Measurements from ENCODE around the gene KRT6C. TPM values are rescaled to one million over a fixed set of nuclear protein-coding genes. Genes with fewer than 3 reads are reported as not detected.
A peak's percentile ranks its signal among the peaks of the same experiment; 100 is the strongest.

KRT6C gene
- total RNA-seq, 2 donors from 2014 or later = not detected

DNA sequence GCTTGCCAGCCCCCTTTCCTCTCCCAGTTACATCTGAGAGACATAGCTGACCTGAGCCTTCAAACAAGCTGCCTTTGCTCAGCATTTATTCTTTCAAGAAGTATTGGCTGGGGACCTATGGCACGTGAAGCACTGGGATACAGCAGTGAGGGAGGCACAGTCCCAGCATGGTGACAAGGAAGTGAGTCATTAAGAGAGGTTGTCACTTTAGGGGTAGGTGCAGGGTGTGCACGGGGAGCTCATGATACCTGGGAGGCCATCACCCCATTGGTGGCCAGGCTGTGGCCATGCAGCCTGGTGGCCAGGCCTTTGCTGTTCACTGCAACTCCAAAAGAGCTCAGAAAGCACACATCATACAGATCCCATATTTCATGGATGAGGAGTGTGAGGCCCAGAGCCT is 33.8 kb downstream of the KRT6C start:
- no peaks in the 10 kb centered on the region for H3K9me3 ChIP-seq
- H3K4me1 ChIP-seq = peaks cover 0 to 5% of the 10 kb centered on the region in 2 donors
- H3K27ac ChIP-seq = no peak overlapping the region
- no peaks in the 10 kb centered on the region for H3K36me3 ChIP-seq
- no peak for DNase-seq (ENCODE audit: low spot score)
- H3K27me3 ChIP-seq = no peaks in the 10 kb centered on the region
- TF ChIP-seq, protein P1, sequence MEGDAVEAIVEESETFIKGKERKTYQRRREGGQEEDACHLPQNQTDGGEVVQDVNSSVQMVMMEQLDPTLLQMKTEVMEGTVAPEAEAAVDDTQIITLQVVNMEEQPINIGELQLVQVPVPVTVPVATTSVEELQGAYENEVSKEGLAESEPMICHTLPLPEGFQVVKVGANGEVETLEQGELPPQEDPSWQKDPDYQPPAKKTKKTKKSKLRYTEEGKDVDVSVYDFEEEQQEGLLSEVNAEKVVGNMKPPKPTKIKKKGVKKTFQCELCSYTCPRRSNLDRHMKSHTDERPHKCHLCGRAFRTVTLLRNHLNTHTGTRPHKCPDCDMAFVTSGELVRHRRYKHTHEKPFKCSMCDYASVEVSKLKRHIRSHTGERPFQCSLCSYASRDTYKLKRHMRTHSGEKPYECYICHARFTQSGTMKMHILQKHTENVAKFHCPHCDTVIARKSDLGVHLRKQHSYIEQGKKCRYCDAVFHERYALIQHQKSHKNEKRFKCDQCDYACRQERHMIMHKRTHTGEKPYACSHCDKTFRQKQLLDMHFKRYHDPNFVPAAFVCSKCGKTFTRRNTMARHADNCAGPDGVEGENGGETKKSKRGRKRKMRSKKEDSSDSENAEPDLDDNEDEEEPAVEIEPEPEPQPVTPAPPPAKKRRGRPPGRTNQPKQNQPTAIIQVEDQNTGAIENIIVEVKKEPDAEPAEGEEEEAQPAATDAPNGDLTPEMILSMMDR (IDR thresholded peaks at IDR 0.05) = no peak
- no peak overlapping the region for H3K4me3 ChIP-seq

DNA sequence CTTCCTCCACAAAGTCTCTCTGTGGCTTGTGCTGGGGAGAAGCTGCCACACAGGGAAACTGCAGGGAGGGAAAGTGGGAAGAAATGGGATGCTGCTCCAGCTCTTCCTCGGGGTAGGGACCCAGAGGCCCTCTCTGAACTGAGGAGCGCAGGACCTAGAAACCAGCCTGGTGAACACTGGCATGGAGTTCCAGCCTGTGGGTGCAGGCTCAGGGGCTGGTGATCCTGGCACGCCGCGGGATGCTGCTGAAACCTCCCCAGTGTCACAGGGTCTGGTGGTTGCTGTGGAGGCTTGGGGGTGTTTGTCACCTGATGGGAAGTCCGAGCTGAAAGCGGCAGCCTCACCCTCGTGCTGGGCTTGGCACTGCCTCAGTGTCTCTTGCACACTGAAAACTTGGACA is 34.2 kb downstream of the KRT6C start:
- H3K4me1 ChIP-seq = peaks cover 0 to 5% of the 10 kb centered on the region in 2 donors
- H3K9me3 ChIP-seq = no peaks in the 10 kb centered on the region
- no peaks in the 10 kb centered on the region for H3K27me3 ChIP-seq
- no peak for DNase-seq (ENCODE audit: low spot score)
- TF ChIP-seq, protein P1 (IDR thresholded peaks at IDR 0.05) = no peak
- no peaks in the 10 kb centered on the region for H3K36me3 ChIP-seq
- H3K4me3 ChIP-seq = no peak overlapping the region
- no peak overlapping the region for H3K27ac ChIP-seq

DNA sequence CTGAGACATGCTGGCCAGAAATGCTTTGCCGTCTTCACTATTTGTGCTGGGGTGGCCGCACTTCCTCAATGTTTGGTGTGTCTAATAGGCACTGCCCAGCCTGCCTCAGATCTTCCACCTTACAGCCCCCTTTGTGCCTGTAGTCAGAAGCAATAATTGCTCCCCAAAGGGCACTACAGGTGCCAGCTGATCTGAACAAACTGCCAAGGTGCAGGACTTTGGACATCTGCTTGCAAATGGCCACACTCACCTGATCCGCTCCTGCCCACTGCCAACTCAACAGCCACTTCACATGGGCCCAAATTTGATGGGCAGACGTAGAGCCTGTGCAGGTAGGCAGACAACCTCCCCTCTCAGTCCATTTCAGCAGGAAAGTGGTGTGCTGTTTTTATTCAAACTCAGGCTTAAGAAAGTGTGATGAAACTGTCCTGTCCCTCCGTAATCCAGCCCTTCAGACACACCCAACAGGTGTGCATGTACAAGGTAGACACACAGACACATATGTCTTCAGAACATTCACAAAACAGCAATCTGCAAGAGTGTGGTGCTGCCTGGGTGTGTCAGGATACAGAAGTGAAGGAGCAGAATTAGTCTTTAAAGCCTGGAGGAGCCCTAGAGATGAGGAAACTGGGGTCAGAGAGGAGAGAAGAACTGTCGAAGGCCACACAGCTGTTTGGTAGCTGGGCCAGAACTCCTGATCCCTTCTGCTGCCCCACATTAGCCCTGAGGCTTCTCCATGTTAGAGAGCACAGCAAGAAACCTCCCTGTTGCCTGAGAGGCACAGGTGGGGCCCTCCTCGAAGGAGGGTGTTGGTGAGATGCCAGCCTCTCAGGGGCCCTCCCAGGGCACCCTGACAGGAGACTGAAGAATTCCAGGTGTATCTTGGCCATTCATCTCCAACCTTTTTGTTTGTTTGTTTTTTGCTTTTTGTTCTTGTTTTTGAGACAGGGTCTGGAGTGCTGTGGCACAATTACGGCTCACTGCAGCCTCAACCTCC is 35.0 kb downstream of the KRT6C start:
- TF ChIP-seq, protein P1 (IDR thresholded peaks at IDR 0.05) = no peak
- Histone ChIP-seq H3K4me1 (peaks cover 0 to 5% of the 10 kb centered on the region in 2 donors), H3K27ac (no peak overlapping the region), H3K36me3 (no peaks in the 10 kb centered on the region), H3K27me3 (no peaks in the 10 kb centered on the region), H3K4me3 (no peak overlapping the region), H3K9me3 (no peaks in the 10 kb centered on the region)
- DNase-seq (ENCODE audit: low spot score) = peak; percentile 48

DNA sequence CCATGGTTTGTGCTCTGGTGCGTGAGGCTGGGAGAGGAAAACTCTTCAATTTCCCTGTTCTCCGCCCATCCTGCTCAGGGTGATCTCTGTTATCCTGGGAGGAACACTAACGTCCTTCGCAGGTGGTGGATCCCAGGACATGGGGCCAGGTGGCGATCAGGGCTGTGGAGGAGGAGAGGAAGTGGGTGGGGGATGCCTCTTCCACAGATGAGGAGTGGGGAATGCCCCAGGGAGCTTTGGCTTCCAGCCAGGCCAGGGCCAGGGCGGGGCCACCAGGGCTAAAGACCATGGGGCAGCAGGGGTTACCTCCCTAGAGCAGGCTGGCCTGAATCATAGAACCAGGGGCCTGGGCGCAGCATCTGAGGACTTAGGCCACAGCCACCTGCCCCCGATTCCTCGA is 36.1 kb downstream of the KRT6C start:
- no peaks in the 10 kb centered on the region for H3K36me3 ChIP-seq
- H3K4me1 ChIP-seq = peaks cover 0 to 5% of the 10 kb centered on the region in 2 donors
- H3K9me3 ChIP-seq = no peaks in the 10 kb centered on the region
- TF ChIP-seq, protein P1 (IDR thresholded peaks at IDR 0.05) = no peak
- H3K4me3 ChIP-seq = no peak overlapping the region
- peak; percentile 44 for DNase-seq (ENCODE audit: low spot score)
- no peak overlapping the region for H3K27ac ChIP-seq
- H3K27me3 ChIP-seq = no peaks in the 10 kb centered on the region

DNA sequence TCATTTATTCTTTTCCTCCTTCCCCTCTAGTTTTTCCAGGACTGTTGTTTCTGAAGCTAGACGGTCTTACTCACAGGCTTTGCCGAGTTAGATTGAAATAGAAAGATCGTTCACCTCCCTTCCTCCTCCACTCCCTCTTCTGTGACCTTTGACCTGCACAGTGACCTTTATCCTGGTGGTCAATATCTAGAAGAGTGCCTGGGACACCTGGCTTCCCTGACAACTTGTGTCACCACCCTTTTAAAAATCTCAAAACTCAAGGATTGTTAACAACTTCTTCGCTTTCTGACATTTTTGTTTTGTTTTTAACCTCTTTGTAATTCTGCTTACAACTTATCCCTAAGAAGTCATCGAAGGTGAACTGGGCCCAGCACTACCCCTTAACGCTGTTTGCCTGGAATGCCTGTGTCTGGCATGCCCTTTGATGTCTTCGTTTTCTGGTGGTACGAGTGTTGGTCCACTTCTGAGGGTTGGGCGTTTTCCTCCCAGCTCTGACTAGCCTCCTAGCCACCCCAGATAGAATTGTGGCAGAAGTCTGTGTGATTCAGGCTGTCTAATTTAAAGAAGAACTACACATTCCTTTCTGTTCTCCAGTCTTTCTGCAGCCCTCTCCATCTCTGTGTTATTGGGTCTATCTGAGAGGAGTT is 36.7 kb downstream of the KRT6C start:
- Histone ChIP-seq H3K4me1 (peaks cover 0 to 5% of the 10 kb centered on the region in 2 donors), H3K4me3 (no peak overlapping the region), H3K27ac (no peak overlapping the region), H3K27me3 (no peaks in the 10 kb centered on the region), H3K9me3 (no peaks in the 10 kb centered on the region), H3K36me3 (no peaks in the 10 kb centered on the region)
- DNase-seq (ENCODE audit: low spot score) = no peak
- TF ChIP-seq, protein P1 (IDR thresholded peaks at IDR 0.05) = no peak
